WTC11 (cell line): ENCODE data around the gene ZFC3H1. TPM values are rescaled to one million over a fixed set of nuclear protein-coding genes. Genes with fewer than 3 reads are reported as not detected.

Experiments used
- ATAC-seq: fragments of 200-7000 bp; cut with Tn5 transposase; 2 replicates; pipeline ENCODE4 v1.10.0; 2021; ENCODE audit warnings: mild to moderate bottlenecking, moderate library complexity
- CTCF ChIA-PET: fragments of 300-600 bp; sonication (Branson Sonifier 250); formaldehyde crosslinking; loops from one replicate; lab custom pipeline; 2021; ENCODE audit warnings: antibody characterized with exemption; lab: Charles Lee
- POLR2A ChIA-PET: fragments of 350-600 bp; sonication (Branson Sonifier 250); formaldehyde crosslinking; loops from one replicate; lab custom pipeline; 2021; ENCODE audit warnings: antibody characterized with exemption; lab: Charles Lee
- DNase-seq: peaks from one replicate; pipeline ENCODE4 v3.0.0; 2021; ENCODE audit warnings: low spot score
- H3K27ac Mint-ChIP-seq: 2 replicates; pipeline ENCODE4 v1.8.0; 2021; ENCODE audit warnings: mixed read lengths
- H3K27me3 Mint-ChIP-seq: 2 replicates; pipeline ENCODE4 v1.8.0; 2021; ENCODE audit warnings: low read depth, mild to moderate bottlenecking, moderate library complexity, mixed read lengths
- H3K36me3 Mint-ChIP-seq: 2 replicates; pipeline ENCODE4 v1.8.0; 2021; ENCODE audit warnings: mixed read lengths
- H3K4me1 Mint-ChIP-seq: 2 replicates; pipeline ENCODE4 v1.8.0; 2022; ENCODE audit warnings: mixed read lengths
- H3K4me3 Mint-ChIP-seq: 2 replicates; pipeline ENCODE4 v1.8.0; 2021; ENCODE audit warnings: mild to moderate bottlenecking, moderate library complexity, mixed read lengths
- H3K9me3 Mint-ChIP-seq: 2 replicates; pipeline ENCODE4 v1.8.0; 2021; ENCODE audit warnings: mixed read lengths
- ATF2 ChIP-seq: sonication (generic); formaldehyde crosslinking; IDR thresholded peaks from 2 replicates; pipeline ENCODE4 v1.8.1; 2022; ENCODE audit warnings: low read depth, missing genetic modification reagents, borderline replicate concordance
- EMX1 ChIP-seq: fragments of 250-450 bp; sonication (Bioruptor Pico); IDR thresholded peaks from 2 replicates; pipeline ENCODE4 v1.8.0; 2021; ENCODE audit warnings: mild to moderate bottlenecking
- FOXJ3 ChIP-seq: sonication (generic); formaldehyde crosslinking; IDR thresholded peaks from 2 replicates; pipeline ENCODE4 v1.9.0; 2021; ENCODE audit warnings: missing genetic modification reagents, mild to moderate bottlenecking, borderline replicate concordance
- FOXP1 ChIP-seq: sonication (generic); formaldehyde crosslinking; IDR thresholded peaks from 2 replicates; pipeline ENCODE4 v1.8.0; 2022; ENCODE audit warnings: missing genetic modification reagents, mild to moderate bottlenecking, moderate library complexity, borderline replicate concordance
- GABPB1 ChIP-seq: sonication (generic); formaldehyde crosslinking; IDR thresholded peaks from 2 replicates; pipeline ENCODE4 v1.8.1; 2023; ENCODE audit warnings: mild to moderate bottlenecking, missing genetic modification reagents
- JAZF1 ChIP-seq: fragments of 250-450 bp; sonication (Bioruptor Pico); IDR thresholded peaks from 2 replicates; pipeline ENCODE4 v1.9.0; 2021; ENCODE audit warnings: moderate library complexity, mild to moderate bottlenecking, inconsistent platforms
- NFYB ChIP-seq: sonication (generic); formaldehyde crosslinking; conservative IDR thresholded peaks from 2 replicates; pipeline ENCODE4 v1.8.0; 2022; ENCODE audit warnings: low read depth, missing genetic modification reagents
- NR2C2 ChIP-seq: sonication (generic); formaldehyde crosslinking; IDR thresholded peaks from 2 replicates; pipeline ENCODE4 v1.8.0; 2022; ENCODE audit warnings: mild to moderate bottlenecking, missing genetic modification reagents
- NR3C1 ChIP-seq: sonication (generic); formaldehyde crosslinking; conservative IDR thresholded peaks from 2 replicates; pipeline ENCODE4 v1.8.1; 2023; ENCODE audit warnings: low read depth, mild to moderate bottlenecking, missing genetic modification reagents
- PRRX2 ChIP-seq: fragments of 250-450 bp; sonication (Bioruptor Pico); IDR thresholded peaks from 2 replicates; pipeline ENCODE4 v1.8.0; 2021; ENCODE audit warnings: mild to moderate bottlenecking
- SOX15 ChIP-seq: fragments of 250-450 bp; sonication (Bioruptor Pico); IDR thresholded peaks from 2 replicates; pipeline ENCODE4 v1.9.0; 2021; ENCODE audit warnings: mild to moderate bottlenecking
- STAT6 ChIP-seq: sonication (generic); formaldehyde crosslinking; conservative IDR thresholded peaks from 2 replicates; pipeline ENCODE4 v1.8.1; 2023; ENCODE audit warnings: mild to moderate bottlenecking, low read depth, missing genetic modification reagents, moderate library complexity
- total RNA-seq: library from RNA; stranded (reverse); gene quantifications from 3 replicates; pipeline ENCODE4 v1.2.3, GENCODE V29; 2021
- TF ChIP-seq, protein P1 (sequence below): sonication (generic); formaldehyde crosslinking; IDR thresholded peaks from 2 replicates; pipeline ENCODE4 v1.8.1; 2022; ENCODE audit warnings: low read depth, mild to moderate bottlenecking, moderate library complexity, missing genetic modification reagents, borderline replicate concordance
- TF ChIP-seq, protein P2 (sequence below): sonication (generic); formaldehyde crosslinking; IDR thresholded peaks from 2 replicates; pipeline ENCODE4 v1.8.1; 2023; ENCODE audit warnings: mild to moderate bottlenecking, missing genetic modification reagents, moderate library complexity
- TF ChIP-seq, protein P3 (sequence below): sonication (generic); formaldehyde crosslinking; IDR thresholded peaks from 2 replicates; pipeline ENCODE4 v1.8.1; 2023; ENCODE audit warnings: mild to moderate bottlenecking, missing genetic modification reagents, moderate library complexity
- TF ChIP-seq, protein P4 (sequence below): sonication (generic); formaldehyde crosslinking; IDR thresholded peaks from 2 replicates; pipeline ENCODE4 v1.8.1; 2022; ENCODE audit warnings: missing genetic modification reagents, borderline replicate concordance
- TF ChIP-seq, protein P5 (sequence below): sonication (generic); formaldehyde crosslinking; IDR thresholded peaks from 2 replicates; pipeline ENCODE4 v1.8.1; 2022; ENCODE audit warnings: mild to moderate bottlenecking, missing genetic modification reagents, moderate library complexity, borderline replicate concordance
- TF ChIP-seq, protein P6 (sequence below): sonication (generic); formaldehyde crosslinking; IDR thresholded peaks from 2 replicates; pipeline ENCODE4 v1.8.1; 2023; ENCODE audit warnings: mild to moderate bottlenecking, moderate library complexity, missing genetic modification reagents

ZFC3H1 gene
- total RNA-seq, 1 experiment from 2014 or later: 33.9 TPM

GRCh38 chr12:71685312-71685906 lies 21.8 kb upstream of the ZFC3H1 start (continued):
- TF ChIP-seq, protein P1, sequence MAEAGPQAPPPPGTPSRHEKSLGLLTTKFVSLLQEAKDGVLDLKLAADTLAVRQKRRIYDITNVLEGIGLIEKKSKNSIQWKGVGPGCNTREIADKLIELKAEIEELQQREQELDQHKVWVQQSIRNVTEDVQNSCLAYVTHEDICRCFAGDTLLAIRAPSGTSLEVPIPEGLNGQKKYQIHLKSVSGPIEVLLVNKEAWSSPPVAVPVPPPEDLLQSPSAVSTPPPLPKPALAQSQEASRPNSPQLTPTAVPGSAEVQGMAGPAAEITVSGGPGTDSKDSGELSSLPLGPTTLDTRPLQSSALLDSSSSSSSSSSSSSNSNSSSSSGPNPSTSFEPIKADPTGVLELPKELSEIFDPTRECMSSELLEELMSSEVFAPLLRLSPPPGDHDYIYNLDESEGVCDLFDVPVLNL (CRISPR knock-in tag): no peak
- TF ChIP-seq EMX1 (CRISPR knock-in tag) (no peak), FOXP1 (CRISPR knock-in tag) (no peak)

DNA sequence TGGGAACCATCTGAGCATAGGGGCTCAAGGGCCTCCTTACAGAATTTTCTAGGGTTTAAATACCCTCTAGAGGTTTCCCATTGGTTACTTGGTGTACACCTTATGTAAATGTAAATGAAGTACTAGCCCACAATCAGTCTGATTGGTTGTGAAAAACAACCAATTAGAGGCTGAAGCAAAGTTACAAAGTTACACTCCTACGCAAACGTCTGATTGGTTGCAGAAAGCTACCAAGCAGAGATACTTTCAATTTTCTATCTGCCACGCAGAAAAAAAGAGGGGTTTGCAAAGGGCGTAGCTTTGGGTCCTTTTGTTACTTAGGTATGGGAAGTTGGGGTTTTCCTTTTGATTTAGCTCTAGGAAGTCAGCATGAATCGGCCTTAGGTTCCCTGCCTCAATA lies 20.4 kb upstream of the ZFC3H1 start:
- H3K27ac Mint-ChIP-seq: no peak overlapping the region
- no peak overlapping the region for H3K4me3 Mint-ChIP-seq
- POLR2A ChIA-PET: interaction anchor here (0.7 to 4.3 kb wide), 2 partner anchors 12 to 21 kb away, joined by 3 to 45 read pairs; partner anchors contain the start of genes THAP2 and ZFC3H1
- H3K27me3 Mint-ChIP-seq: no peaks in the 10 kb centered on the region
- CTCF ChIA-PET: interaction anchor here (0.7 kb wide), 1 partner anchor 162 kb away, joined by 4 read pairs; no protein-coding TSS in a partner anchor
- H3K36me3 Mint-ChIP-seq: no peaks in the 10 kb centered on the region
- DNase-seq (no peak), ATAC-seq (no peak)
- H3K9me3 Mint-ChIP-seq: no peaks in the 10 kb centered on the region
- TF ChIP-seq PRRX2 (CRISPR knock-in tag): no peak
- no peak for TF ChIP-seq ATF2 (CRISPR knock-in tag)
- no peak for TF ChIP-seq SOX15 (CRISPR knock-in tag)
- TF ChIP-seq NFYB: 0 out of 2 replicates have a peak, but pooled peaks have one; percentile 21
- H3K4me1 Mint-ChIP-seq: peaks cover 14% of the 10 kb centered on the region

DNA sequence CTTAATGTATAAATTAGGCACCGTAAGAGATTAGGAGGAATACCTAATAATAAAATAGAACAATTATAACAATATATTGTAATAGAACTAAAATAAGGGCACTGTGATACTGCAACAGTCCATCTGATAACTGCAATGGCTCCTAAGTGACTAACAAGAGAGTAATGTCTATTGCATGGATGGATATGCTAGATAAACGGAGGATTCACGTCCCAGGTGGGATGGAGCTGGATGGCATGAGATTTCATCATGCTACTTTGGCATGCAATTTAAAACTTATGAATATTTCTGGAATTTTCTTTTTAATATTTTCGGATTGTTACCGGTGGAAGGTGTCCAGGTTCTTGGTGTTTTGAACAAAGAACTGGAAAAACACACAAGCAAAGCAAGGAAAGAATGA lies 20.0 kb upstream of the ZFC3H1 start:
- no peak for ATAC-seq
- peak; percentile 60; the same call in 1 of the 2 replicates for TF ChIP-seq GABPB1 (CRISPR knock-in tag)
- TF ChIP-seq NR3C1: no peak
- TF ChIP-seq, protein P2, sequence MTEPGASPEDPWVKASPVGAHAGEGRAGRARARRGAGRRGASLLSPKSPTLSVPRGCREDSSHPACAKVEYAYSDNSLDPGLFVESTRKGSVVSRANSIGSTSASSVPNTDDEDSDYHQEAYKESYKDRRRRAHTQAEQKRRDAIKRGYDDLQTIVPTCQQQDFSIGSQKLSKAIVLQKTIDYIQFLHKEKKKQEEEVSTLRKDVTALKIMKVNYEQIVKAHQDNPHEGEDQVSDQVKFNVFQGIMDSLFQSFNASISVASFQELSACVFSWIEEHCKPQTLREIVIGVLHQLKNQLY: no peak
- no peak for TF ChIP-seq FOXJ3 (CRISPR knock-in tag)
- TF ChIP-seq STAT6 (CRISPR knock-in tag): no peak
- no peak for TF ChIP-seq SOX15 (CRISPR knock-in tag)
- H3K9me3 Mint-ChIP-seq: no peaks in the 10 kb centered on the region
- CTCF ChIA-PET: no interaction called here
- POLR2A ChIA-PET: interaction anchor here (4.3 kb wide), 1 partner anchor 20 kb away, joined by 45 read pairs; the partner anchor contains the start of genes THAP2 and ZFC3H1
- no peaks in the 10 kb centered on the region for H3K27me3 Mint-ChIP-seq
- DNase-seq: no peak
- no peaks in the 10 kb centered on the region for H3K36me3 Mint-ChIP-seq
- H3K4me3 Mint-ChIP-seq: no peak overlapping the region
- H3K4me1 Mint-ChIP-seq: peaks cover 14% of the 10 kb centered on the region
- no peak overlapping the region for H3K27ac Mint-ChIP-seq

GRCh38 chr12:71682466-71682865 lies 18.8 kb upstream of the ZFC3H1 start:
- Mint-ChIP-seq H3K9me3 (no peaks in the 10 kb centered on the region), H3K36me3 (no peaks in the 10 kb centered on the region), H3K4me1 (peaks cover 6% of the 10 kb centered on the region), H3K4me3 (no peak overlapping the region), H3K27ac (no peak overlapping the region), H3K27me3 (no peaks in the 10 kb centered on the region)
- ATAC-seq: no peak
- CTCF ChIA-PET: no interaction called here
- no peak for DNase-seq
- POLR2A ChIA-PET: no interaction called here
- TF ChIP-seq JAZF1 (CRISPR knock-in tag) (no peak), NR2C2 (no peak)
- TF ChIP-seq, protein P3, sequence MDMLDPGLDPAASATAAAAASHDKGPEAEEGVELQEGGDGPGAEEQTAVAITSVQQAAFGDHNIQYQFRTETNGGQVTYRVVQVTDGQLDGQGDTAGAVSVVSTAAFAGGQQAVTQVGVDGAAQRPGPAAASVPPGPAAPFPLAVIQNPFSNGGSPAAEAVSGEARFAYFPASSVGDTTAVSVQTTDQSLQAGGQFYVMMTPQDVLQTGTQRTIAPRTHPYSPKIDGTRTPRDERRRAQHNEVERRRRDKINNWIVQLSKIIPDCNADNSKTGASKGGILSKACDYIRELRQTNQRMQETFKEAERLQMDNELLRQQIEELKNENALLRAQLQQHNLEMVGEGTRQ: no peak
- TF ChIP-seq, protein P4, sequence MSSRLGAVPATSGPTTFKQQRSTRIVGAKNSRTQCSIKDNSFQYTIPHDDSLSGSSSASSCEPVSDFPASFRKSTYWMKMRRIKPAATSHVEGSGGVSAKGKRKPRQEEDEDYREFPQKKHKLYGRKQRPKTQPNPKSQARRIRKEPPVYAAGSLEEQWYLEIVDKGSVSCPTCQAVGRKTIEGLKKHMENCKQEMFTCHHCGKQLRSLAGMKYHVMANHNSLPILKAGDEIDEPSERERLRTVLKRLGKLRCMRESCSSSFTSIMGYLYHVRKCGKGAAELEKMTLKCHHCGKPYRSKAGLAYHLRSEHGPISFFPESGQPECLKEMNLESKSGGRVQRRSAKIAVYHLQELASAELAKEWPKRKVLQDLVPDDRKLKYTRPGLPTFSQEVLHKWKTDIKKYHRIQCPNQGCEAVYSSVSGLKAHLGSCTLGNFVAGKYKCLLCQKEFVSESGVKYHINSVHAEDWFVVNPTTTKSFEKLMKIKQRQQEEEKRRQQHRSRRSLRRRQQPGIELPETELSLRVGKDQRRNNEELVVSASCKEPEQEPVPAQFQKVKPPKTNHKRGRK (CRISPR knock-in tag): no peak
- TF ChIP-seq, protein P5, sequence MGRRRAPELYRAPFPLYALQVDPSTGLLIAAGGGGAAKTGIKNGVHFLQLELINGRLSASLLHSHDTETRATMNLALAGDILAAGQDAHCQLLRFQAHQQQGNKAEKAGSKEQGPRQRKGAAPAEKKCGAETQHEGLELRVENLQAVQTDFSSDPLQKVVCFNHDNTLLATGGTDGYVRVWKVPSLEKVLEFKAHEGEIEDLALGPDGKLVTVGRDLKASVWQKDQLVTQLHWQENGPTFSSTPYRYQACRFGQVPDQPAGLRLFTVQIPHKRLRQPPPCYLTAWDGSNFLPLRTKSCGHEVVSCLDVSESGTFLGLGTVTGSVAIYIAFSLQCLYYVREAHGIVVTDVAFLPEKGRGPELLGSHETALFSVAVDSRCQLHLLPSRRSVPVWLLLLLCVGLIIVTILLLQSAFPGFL (CRISPR knock-in tag): no peak
- TF ChIP-seq, protein P6, sequence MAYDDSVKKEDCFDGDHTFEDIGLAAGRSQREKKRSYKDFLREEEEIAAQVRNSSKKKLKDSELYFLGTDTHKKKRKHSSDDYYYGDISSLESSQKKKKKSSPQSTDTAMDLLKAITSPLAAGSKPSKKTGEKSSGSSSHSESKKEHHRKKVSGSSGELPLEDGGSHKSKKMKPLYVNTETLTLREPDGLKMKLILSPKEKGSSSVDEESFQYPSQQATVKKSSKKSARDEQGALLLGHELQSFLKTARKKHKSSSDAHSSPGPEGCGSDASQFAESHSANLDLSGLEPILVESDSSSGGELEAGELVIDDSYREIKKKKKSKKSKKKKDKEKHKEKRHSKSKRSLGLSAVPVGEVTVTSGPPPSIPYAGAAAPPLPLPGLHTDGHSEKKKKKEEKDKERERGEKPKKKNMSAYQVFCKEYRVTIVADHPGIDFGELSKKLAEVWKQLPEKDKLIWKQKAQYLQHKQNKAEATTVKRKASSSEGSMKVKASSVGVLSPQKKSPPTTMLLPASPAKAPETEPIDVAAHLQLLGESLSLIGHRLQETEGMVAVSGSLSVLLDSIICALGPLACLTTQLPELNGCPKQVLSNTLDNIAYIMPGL (CRISPR knock-in tag): no peak
